ENCODE measurements around the gene FKBP5. TPM values are rescaled to one million over a fixed set of nuclear protein-coding genes. Genes with fewer than 3 reads are reported as not detected.
"Not testable (repeated sequence)": the region's sequence is repeated elsewhere in the genome, so short reads cannot be mapped to it uniquely, and the experiment has no call there.

Gene FKBP5
- total RNA-seq, 1 donor from 2014 or later: 156 TPM

- ATAC-seq (no peak), DNase-seq (ENCODE audit: low spot score) (no peak)
Measured at GRCh38 chr6:35724471-35724870, 35.8 kb upstream of the FKBP5 start.

GRCh38 chr6:35724059-35724458 lies 35.3 kb upstream of the FKBP5 start:
- DNase-seq (ENCODE audit: low spot score) (peak; percentile 84), ATAC-seq (peak; percentile 11)

- DNase-seq (ENCODE audit: low spot score) (no peak), ATAC-seq (no peak)
Measured at GRCh38 chr6:35723587-35723986, 34.9 kb upstream of the FKBP5 start.

- ATAC-seq: peak; percentile 56
Measured at GRCh38 chr6:35722121-35722761, 33.5 kb upstream of the FKBP5 start.

GRCh38 chr6:35719830-35720733 lies 31.4 kb upstream of the FKBP5 start:
- ATAC-seq (no peak), DNase-seq (ENCODE audit: low spot score) (no peak)

More at GRCh38 chr6:35722121-35722761, 33.5 kb upstream of the FKBP5 start:
- peak; percentile 94 for DNase-seq (ENCODE audit: low spot score)

- ATAC-seq: no peak
- DNase-seq (ENCODE audit: low spot score): no peak
Measured at GRCh38 chr6:35719404-35719829, 30.7 kb upstream of the FKBP5 start.

- DNase-seq (ENCODE audit: low spot score) (no peak), ATAC-seq (no peak)
Measured at GRCh38 chr6:35718911-35719381, 30.2 kb upstream of the FKBP5 start.

- ATAC-seq: no peak
- DNase-seq (ENCODE audit: low spot score): no peak
Measured at GRCh38 chr6:35718375-35718736, 29.6 kb upstream of the FKBP5 start.

- ATAC-seq: no peak
- no peak for DNase-seq (ENCODE audit: low spot score)
Measured at GRCh38 chr6:35717449-35718374, 29.0 kb upstream of the FKBP5 start.

GRCh38 chr6:35716798-35717197 lies 28.1 kb upstream of the FKBP5 start:
- no peak for ATAC-seq
- no peak for DNase-seq (ENCODE audit: low spot score)

GRCh38 chr6:35713006-35713767 lies 24.5 kb upstream of the FKBP5 start:
- DNase-seq (ENCODE audit: low spot score): peak; percentile 38

GRCh38 chr6:35711731-35712130 lies 23.0 kb upstream of the FKBP5 start:
- ATAC-seq (peak; percentile 64), DNase-seq (ENCODE audit: low spot score) (peak; percentile 46)

More at GRCh38 chr6:35713006-35713767, 24.5 kb upstream of the FKBP5 start:
- ATAC-seq: no peak

- DNase-seq (ENCODE audit: low spot score): no peak
- ATAC-seq: peak; percentile 58
Measured at GRCh38 chr6:35710241-35710847, 21.6 kb upstream of the FKBP5 start.

- no peak for ATAC-seq
- DNase-seq (ENCODE audit: low spot score): no peak
Measured at GRCh38 chr6:35708585-35708984, 19.9 kb upstream of the FKBP5 start.

GRCh38 chr6:35707714-35708407 lies 19.1 kb upstream of the FKBP5 start:
- DNase-seq (ENCODE audit: low spot score) (no peak), ATAC-seq (no peak)

GRCh38 chr6:35706468-35706867 lies 17.8 kb upstream of the FKBP5 start:
- DNase-seq (ENCODE audit: low spot score): no peak
- ATAC-seq: peak; percentile 32

- ATAC-seq (no peak), DNase-seq (ENCODE audit: low spot score) (no peak)
Measured at GRCh38 chr6:35703554-35703953, 14.8 kb upstream of the FKBP5 start.

GRCh38 chr6:35698858-35699257 lies 10.1 kb upstream of the FKBP5 start:
- peak; percentile 47 for ATAC-seq
- DNase-seq (ENCODE audit: low spot score): no peak

- not testable (repeated sequence) for DNase-seq (ENCODE audit: low spot score)
Measured at GRCh38 chr6:35698430-35698829, 9.7 kb upstream of the FKBP5 start.

More at GRCh38 chr6:35698430-35698829, 9.7 kb upstream of the FKBP5 start:
- peak; percentile 19 for ATAC-seq
